HG03558 (cell line): ENCODE measurements around the gene RARRES2.

Experiments
- ATAC-seq: cut with Tn5 transposase; IDR thresholded peaks from one replicate; pipeline ENCODE4 v1.9.1; 2021; ENCODE audit warnings: moderate number of reproducible peaks; ENCODE audit not compliant: unreplicated experiment; ENCODE audit errors: extremely low read depth

Gene RARRES2

DNA sequence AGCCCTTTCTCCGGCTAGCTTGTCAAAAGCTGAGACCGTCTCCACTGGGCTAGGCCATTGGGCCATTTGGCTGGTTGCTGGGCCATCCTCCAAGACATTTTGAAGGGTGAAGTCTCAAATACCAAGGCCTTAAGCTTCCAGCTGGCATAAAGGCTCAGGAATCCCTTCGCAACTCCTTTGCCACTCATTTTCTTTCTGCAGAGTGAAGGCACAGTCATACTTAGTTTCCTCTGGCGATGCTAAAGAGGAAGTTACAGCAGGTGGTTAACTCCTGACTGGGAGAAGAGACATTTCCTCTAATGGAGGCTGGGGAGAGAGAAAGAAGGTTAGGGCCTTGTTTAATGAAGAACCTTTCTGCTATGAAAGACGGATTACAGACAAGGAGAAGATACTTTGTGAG, 22.4 kb upstream of the RARRES2 start:
- no peak for ATAC-seq

DNA sequence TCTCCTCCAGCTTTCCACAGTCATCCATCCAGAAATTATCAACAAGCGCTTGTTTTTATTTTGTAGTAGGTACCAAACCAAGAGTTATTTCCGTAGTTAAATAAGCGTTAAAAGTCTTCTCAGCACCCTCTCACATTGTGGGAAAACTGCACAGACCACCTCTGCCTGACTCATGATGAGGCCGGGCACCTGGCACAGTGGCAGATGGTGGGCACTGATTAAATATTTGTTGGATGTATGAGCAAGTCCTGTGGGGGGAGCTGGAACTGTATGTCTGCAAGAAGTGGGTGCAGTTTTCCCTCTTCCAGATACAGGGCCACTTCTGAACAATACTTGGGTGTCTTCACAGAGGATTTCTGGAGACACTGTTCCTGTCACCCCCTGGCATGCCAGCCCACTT, 21.9 kb upstream of the RARRES2 start:
- no peak for ATAC-seq

DNA sequence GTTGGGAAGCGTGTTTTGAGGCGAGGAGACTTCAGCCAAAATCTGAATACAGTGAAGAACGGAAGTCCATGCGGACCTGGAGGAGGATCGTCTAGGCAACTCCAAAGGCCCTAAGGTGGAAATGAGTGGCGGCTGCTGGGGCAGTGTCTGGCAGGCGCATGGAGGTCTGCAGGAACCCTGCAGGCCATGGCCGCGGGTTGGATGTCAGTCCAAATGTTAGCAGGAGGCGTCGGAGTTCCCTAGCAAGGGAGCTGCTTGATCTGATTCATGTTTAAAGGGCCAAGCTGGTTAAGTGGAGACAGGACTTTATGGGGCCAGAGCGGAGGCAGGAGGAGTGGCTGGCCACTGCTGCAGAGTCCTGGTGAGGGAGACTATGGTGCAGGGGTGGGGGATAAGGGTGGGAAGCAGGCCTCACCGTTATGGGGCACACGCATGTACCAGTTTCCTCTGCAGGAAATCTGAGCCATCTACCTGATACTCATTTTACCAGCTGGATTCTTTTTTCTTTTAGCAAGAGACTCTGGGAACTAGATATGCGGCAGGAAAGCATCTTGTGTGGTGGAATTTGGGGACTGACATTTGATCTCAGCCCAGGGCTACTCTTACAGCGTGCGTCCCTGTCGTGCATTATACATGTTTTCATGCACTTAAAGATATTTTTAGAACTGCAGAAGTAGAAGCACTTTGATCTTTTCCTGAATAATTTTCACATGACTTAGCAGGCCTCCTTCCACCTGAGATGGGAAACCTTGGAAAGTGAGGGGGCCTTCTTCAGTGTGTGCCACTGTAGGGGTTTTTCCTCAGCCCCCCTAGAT, 20.6 kb upstream of the RARRES2 start:
- ATAC-seq: no peak

DNA sequence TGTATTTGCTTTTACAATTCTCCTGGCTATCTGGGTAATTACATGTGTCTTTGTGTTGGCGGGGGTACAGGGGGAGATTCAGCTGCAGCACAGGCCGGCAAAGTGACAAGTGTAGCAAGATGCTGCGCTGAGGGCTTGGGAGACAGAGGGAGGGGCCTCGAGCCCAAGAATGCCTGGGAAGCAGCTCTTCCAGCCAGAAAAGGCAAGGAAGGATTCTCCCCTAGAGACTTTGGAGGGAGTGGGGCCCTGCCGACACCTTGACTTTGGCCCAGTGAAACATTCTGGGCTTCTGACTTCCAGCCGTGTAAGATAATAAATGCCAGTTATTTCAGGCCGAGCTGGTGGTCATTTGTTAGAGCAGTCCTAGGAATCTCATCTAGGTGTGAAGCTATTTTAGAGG, 20.0 kb upstream of the RARRES2 start:
- ATAC-seq: no peak

DNA sequence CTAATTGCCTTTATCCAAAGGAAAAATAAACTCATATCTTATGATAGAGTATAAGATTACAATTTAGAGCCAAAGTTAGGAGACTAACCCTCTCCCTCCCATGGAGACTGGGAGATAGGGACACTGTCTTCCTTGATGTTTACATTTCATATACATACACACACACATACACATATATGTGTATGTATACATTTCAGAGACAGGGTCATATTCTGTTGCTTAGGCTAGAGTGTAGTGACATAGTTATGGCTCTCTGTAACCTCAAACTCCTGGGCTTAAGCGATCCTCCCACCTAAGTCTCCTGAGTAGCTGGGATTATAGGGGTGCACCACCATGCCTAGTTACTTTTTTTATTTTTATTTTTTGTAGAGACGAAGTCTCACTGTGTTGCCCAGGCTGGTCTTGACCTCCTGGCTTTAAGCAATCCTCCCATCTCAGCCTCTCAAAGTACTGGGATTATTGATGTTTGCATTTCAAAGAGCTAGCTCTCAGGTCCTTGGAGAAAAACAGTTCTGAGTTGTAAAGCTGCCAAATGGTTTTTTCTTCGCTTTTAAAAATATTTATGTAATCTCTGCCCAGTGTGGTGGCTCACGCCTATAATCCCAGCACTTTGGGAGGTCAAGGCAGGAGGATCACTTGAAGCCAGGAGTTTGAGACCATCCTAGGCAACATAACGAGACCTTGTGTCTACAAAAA, 19.1 kb upstream of the RARRES2 start:
- no peak for ATAC-seq

DNA sequence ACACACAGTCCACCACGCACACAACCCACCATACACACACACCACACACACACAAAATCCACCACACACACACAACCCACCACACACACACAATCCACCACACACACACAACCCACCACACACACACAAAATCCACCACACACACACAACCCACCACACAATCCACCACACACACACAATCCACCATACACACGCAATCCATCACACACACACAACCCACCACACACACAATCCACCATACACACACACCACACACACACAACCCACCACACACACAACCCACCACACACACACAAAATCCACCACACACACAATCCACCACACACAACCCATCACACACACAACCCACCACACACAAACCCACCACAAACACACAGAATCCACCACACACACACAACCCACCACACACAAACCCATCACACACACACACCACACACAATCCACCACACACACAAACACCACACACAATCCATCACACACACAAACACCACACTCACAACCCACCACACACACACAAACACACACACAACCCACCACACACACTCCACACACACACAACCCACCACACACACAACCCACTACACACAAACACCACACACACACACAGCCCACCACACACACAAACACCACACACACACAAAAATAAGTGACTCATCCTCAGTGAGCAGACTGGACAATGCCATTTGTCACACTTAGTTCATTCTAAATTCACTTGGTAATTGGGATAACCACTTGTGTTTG, 18.4 kb upstream of the RARRES2 start:
- ATAC-seq: no peak

DNA sequence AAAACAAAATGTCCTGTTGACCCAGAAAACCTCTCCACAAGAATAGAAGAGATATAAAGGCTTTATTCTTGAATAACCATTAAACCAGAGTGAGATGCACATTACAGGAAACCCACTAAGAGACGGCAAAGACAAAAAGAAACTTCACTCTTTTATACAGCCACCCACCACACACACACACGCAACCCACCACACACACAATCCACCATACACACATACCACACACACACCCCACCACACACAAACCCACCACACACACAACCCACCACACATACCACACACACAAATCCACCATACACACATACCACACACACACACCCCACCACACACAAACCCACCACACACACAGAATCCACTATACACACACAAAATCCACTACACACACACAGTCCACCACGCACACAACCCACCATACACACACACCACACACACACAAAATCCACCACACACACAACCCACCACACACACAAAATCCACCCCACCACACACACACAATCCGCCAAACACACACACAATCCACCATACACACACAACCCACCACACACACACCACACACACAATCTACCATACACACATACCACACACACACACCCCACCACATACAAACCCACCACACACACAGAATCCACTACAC, 17.7 kb upstream of the RARRES2 start:
- no peak for ATAC-seq

DNA sequence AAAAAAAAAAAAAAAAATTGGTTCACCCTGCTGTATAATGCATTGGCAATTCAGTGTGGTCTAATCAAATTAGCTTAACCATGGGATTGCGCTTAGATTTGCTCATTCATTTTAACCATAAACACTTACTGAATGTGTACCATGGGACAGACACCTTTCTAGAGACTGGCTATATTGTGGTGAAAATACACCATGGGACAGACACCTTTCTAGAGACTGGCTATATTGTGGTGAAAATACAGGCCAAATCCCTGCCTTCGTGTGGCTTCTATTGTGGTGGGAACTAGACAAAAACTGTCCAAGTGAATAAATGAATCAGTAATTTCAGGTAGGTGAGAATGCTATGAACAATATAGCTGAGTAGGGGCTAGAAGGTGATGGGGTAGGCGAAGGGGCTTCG, 17.0 kb upstream of the RARRES2 start:
- ATAC-seq: no peak

DNA sequence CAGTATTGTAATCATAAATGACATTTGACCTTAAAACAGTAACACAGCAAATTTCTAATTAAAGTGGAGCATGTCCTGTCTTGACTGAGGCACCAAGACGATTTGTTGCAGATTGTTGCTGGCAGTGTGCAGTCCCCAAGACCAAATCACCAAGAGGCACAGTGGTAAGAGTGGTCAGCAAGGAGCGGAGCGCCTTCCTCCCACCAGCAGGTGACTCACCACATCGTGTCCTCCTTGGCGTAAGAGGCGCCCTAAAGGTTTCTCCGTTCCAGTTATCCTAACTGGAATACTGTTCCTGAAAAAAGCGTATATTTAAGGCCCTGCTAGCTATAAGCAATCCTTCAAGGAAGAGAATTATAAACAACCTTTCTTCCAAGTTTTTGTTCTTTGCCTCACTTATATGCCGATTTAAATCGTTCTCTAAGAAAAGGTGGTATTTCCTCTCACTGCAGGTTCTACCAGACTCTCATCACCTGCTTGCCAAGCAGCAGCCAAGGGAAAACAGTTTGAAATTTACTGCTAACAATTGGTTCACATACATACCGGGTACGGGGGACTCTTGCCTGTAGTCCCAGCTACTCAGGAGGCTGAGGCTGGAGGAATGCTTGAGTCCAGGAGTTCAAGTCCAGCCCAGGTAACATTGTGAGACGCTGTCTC, 16.5 kb upstream of the RARRES2 start:
- ATAC-seq: no peak

DNA sequence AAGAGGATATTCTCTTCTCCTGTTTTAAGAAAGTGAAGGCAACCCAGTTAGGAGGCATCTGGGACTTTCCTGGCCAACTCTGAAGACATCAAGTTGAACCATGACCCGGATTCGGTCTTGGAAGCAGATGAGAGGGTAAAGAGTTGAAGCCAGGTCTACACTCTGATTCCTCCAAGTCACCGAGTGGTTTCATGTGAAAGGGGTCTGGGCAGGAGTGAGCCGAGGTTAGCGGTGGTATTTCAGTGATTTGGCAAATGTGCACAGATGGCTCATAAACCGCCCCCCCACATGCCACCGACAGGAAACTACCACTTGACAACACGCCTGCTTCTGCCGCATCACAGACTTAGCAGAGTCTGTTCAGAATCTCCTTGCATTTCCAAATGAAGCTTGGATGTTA, 15.8 kb upstream of the RARRES2 start:
- ATAC-seq: no peak

DNA sequence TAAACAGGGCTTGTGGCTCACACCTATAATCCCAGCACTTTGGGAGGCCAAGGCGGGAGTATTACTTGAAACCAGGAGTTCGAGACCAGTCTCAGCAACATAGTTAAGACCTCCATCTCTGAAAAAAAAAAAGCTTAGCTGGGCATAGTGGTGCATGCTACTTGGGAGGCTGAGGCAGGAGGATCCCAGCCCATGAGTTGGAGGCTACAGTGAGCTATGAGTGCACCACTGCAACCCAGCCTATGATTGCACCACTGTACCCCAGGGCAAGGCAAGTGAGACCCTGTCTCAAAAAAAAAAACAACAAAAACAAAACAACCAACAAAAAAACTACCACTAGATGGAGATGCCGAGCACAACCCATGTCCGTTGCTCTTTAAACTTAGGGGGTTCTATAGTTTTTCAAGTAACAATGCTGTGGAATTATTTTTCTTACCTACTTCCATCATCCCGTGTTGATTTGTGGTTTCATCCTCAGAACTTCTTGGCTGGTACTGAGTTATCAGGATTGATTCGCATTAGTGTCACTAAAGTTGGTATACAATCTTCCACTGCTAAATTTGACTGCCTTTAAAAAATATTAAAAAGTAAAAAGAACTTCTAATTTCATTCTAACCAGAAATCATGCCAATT, 15.0 kb upstream of the RARRES2 start:
- no peak for ATAC-seq

DNA sequence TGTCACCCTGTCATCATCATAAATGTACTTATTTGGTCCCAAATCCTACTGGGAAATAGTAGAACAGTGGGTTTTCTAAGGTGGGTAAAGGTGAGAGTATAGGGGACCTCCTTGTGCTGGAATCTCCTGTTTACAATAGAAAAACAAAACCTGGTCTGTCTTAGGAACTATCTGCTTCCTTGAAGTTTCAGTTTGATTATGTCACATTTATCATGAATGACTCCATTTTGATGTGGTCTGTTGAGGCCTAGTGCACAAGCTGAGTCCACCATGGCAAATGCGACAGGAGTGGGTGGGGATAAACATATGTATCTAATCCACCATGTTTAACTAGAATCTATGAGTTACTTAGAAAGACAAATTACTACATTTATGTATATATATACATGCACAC, 14.2 kb upstream of the RARRES2 start:
- ATAC-seq: no peak

DNA sequence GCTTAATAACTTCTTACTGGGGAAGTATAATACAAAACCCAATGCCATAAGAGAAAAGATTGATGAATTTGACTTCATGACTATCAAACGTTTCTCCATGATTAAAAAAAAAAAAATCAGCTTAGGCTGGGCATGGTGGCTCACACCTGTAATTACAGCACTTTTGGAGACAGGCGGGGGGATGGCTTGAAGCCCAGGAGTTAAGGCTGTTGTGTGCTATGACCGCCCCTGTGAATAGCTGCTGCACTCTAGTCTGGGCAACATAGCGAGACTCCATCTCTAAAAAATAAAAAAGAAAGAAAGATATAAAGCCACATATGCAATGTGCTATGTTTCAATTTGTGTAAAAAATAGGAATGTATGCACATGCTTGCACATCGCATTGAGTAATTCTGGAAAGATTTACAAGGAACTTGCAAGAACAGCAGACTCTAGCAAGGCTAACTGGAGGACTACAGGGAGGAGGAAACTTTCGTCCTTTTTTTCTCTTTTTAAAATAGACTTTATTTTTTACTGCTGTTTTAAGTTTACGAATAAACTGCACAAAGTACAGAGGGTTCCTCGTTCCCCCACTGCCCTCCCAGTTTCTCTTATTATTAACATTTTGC, 10.3 kb upstream of the RARRES2 start:
- no peak for ATAC-seq

DNA sequence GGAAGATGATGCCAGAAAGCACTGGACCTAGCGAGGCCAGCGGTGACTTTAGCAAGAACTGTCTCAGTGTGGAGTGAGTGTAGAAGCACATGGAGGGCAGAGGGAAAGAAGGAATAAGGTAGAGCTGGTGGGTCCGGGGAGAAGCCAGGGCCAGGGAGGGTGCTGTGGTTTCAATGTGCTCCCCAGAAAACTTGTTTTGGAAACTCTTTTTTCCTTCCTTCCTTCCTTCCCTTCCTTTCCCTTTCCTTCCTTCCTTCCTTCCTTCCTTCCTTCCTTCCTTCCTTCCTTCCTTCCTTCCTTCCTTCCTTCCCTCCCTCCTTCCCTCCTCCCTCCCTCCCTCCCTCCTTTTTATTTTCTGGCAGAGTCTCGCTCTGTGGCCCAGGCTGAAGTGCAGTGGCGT, 5.5 kb upstream of the RARRES2 start:
- no peak for ATAC-seq

DNA sequence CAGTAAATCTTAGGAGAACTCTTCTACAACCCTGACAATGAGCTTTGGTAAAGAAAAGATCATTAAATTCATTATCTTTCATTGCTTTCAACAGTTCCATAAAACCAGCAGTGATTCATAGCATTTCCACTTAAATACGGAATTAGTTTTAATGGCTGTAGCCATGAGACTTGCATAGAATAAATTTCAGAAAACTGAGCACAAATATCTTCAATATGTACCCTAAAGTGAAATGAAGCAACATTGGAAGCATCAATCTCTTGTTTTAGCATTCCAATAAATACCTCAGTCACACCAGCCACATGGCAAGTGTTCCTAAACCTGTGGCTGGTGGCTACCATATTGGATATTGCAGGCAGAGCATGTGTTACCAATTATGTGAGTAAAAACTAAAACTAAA, 3.6 kb upstream of the RARRES2 start:
- no peak for ATAC-seq

DNA sequence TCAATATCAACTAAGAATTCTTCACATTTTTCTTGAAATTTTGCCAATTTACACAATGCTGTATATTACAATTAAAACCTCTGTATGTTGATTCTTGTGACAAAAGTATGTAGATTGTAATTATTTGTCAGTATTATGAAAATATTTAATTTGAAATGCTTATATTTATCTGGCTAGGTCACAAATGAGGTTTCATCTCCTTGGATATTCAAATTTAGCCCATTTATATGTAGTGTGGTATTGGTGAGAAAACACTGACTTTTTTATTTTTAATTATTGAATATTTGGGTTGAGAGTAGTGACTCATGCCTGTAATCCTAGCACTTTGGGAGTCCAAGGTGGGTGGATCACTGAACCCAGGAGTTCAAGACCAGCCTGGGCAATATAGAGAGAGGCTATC, 2.9 kb upstream of the RARRES2 start:
- ATAC-seq: no peak

DNA sequence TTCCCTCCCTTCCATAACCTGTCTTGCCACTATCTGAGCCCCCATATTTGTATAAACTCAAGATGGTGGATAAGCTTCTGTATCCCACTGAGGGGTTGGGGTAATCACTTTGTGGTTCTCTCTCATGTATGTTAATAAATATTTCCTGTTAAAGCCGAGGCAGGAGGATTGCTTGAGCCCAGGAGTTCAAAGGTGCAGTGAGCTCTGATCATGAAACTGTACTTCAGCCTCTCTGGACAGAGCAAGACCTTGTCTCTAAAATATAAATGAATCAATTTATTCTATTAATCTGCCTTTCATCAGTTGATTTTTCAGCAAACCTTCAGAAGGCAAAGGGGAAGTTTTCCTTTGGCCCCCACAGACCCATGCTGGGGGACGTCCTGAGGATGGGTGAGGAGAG, 1.8 kb upstream of the RARRES2 start:
- ATAC-seq: no peak

DNA sequence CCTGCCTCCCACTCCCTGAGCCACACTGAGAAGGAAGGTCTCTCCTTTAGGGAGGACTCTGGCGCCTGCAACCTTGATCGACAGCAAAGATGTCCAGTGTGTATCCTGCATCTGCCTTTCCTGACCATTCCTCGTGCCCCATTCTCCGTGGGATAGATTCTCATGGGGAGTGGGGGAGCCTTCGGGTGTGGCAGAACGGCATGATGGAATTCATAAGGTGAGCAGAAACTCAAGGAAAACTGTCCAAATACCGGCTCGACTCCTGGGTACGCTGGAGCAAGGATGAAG, 636 bp upstream of the RARRES2 start:
- no peak for ATAC-seq

DNA sequence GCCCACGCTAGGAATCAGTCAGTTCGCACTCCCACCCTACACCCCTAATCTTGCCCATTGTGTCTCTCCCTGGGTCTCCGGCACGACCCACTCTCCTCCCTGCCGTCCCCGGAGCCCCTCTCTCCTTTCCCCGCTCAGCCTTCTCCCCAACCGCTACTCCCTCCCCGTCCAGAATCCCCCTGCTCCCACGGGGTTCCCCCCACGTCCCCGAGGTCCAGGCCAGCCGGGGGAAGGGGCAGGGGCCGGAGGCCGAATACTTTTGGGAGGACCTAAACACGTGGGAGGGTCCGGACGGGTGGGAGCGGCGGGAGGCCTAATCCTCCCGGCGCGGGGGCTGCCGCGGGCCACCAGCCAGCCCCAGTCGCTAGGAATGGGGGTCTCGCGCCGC, 560 bp downstream of the RARRES2 start:
- ATAC-seq: no peak
